ENCODE data around the gene PKD2.
"Not testable (repeated sequence)": the region's sequence is repeated elsewhere in the genome, so short reads cannot be mapped to it uniquely, and the experiment has no call there.

The PKD2 gene

GRCh38 chr4:87989765-87990164 lies 17.7 kb upstream of the PKD2 start:
- ATAC-seq: no peak
- TF ChIP-seq ESRRG (CRISPR knock-in tag; IDR thresholded peaks at IDR 0.05) (no peak), TSHZ2 (CRISPR knock-in tag; IDR thresholded peaks at IDR 0.05) (no peak), TOX (CRISPR knock-in tag; IDR thresholded peaks at IDR 0.05; ENCODE audit: borderline replicate concordance) (no peak), GLIS3 (CRISPR knock-in tag; IDR thresholded peaks at IDR 0.05) (no peak), TCF4 (CRISPR knock-in tag; IDR thresholded peaks at IDR 0.05; ENCODE audit: borderline replicate concordance) (no peak), ZNF70 (CRISPR knock-in tag; IDR thresholded peaks at IDR 0.05) (no peak), ZC3H10 (CRISPR knock-in tag; IDR thresholded peaks at IDR 0.05) (no peak), ZNF565 (CRISPR knock-in tag; conservative IDR thresholded peaks at IDR 0.05; ENCODE audit: low read depth) (no peak), PPARA (CRISPR knock-in tag; IDR thresholded peaks at IDR 0.05; ENCODE audit: borderline replicate concordance) (no peak), CSRNP3 (CRISPR knock-in tag; IDR thresholded peaks at IDR 0.05) (no peak), RARB (CRISPR knock-in tag; IDR thresholded peaks at IDR 0.05) (no peak), ZFP3 (CRISPR knock-in tag; IDR thresholded peaks at IDR 0.05) (no peak), BACH2 (CRISPR knock-in tag; IDR thresholded peaks at IDR 0.05; ENCODE audit: borderline replicate concordance) (no peak), ZFP30 (CRISPR knock-in tag; IDR thresholded peaks at IDR 0.05) (no peak), SNAI2 (CRISPR knock-in tag; IDR thresholded peaks at IDR 0.05) (no peak)
- TF ChIP-seq, protein P1, sequence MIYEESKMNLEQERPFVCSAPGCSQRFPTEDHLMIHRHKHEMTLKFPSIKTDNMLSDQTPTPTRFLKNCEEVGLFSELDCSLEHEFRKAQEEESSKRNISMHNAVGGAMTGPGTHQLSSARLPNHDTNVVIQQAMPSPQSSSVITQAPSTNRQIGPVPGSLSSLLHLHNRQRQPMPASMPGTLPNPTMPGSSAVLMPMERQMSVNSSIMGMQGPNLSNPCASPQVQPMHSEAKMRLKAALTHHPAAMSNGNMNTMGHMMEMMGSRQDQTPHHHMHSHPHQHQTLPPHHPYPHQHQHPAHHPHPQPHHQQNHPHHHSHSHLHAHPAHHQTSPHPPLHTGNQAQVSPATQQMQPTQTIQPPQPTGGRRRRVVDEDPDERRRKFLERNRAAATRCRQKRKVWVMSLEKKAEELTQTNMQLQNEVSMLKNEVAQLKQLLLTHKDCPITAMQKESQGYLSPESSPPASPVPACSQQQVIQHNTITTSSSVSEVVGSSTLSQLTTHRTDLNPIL (CRISPR knock-in tag; IDR thresholded peaks at IDR 0.05; ENCODE audit: low read depth): no peak
- TF ChIP-seq, protein P2, sequence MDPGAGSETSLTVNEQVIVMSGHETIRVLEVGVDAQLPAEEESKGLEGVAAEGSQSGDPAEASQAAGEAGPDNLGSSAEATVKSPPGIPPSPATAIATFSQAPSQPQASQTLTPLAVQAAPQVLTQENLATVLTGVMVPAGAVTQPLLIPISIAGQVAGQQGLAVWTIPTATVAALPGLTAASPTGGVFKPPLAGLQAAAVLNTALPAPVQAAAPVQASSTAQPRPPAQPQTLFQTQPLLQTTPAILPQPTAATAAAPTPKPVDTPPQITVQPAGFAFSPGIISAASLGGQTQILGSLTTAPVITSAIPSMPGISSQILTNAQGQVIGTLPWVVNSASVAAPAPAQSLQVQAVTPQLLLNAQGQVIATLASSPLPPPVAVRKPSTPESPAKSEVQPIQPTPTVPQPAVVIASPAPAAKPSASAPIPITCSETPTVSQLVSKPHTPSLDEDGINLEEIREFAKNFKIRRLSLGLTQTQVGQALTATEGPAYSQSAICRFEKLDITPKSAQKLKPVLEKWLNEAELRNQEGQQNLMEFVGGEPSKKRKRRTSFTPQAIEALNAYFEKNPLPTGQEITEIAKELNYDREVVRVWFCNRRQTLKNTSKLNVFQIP (CRISPR knock-in tag; IDR thresholded peaks at IDR 0.05; ENCODE audit: borderline replicate concordance, low read depth): no peak

- no peak for ATAC-seq
- TF ChIP-seq TOX (CRISPR knock-in tag; IDR thresholded peaks at IDR 0.05; ENCODE audit: borderline replicate concordance): no peak
- TF ChIP-seq PPARA (CRISPR knock-in tag; IDR thresholded peaks at IDR 0.05; ENCODE audit: borderline replicate concordance): no peak
- TF ChIP-seq CSRNP3 (CRISPR knock-in tag; IDR thresholded peaks at IDR 0.05): no peak
- TF ChIP-seq SNAI2 (CRISPR knock-in tag; IDR thresholded peaks at IDR 0.05): no peak
- TF ChIP-seq BACH2 (CRISPR knock-in tag; IDR thresholded peaks at IDR 0.05; ENCODE audit: borderline replicate concordance): no peak
- no peak for TF ChIP-seq RARB (CRISPR knock-in tag; IDR thresholded peaks at IDR 0.05)
- no peak for TF ChIP-seq ISL1 (CRISPR knock-in tag; IDR thresholded peaks at IDR 0.05)
- TF ChIP-seq, protein P2 (CRISPR knock-in tag; IDR thresholded peaks at IDR 0.05; ENCODE audit: borderline replicate concordance, low read depth): no peak
- no peak for TF ChIP-seq ZNF70 (CRISPR knock-in tag; IDR thresholded peaks at IDR 0.05)
- no peak for TF ChIP-seq TSHZ2 (CRISPR knock-in tag; IDR thresholded peaks at IDR 0.05)
- TF ChIP-seq ESRRG (CRISPR knock-in tag; IDR thresholded peaks at IDR 0.05): no peak
- no peak for TF ChIP-seq ZFP30 (CRISPR knock-in tag; IDR thresholded peaks at IDR 0.05)
- no peak for TF ChIP-seq CSDC2 (CRISPR knock-in tag; IDR thresholded peaks at IDR 0.05)
- TF ChIP-seq, protein P1 (CRISPR knock-in tag; IDR thresholded peaks at IDR 0.05; ENCODE audit: low read depth): no peak
Measured at GRCh38 chr4:87995435-87995834, 12.0 kb upstream of the PKD2 start.

- ATAC-seq: not testable (repeated sequence)
Measured at GRCh38 chr4:87999191-87999691, 8.2 kb upstream of the PKD2 start.
